ENCODE measurements around the gene RAP2A. TPM values are rescaled to one million over a fixed set of nuclear protein-coding genes. Genes with fewer than 3 reads are reported as not detected.

The RAP2A gene
- total and polyA plus RNA-seq, 9 of the 15 experiments (the other 6 are each of a cell fraction or from before 2014, with no cell fraction given): 1.8 to 11.7 (median 5.6) TPM

DNA sequence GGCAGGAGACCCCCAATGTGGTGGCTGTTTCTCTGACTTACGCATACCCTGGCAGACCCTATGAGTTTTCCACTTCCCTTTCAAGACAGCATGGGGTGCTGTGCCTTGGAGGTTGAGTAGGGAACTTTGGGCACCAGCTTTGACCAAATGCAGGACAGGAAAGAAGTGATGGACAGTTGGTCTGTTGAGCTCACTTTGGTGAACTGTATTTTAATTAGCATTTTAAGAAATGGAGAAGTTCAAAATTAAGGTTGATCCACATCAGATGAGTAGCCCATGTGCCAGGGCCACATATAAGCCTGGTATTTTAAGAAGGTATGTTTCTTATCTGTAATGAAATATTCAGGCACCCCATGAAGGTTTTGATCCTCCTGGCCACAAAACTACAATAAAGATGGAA, 46.1 kb upstream of the RAP2A start:
- Histone ChIP-seq H4K20me1 (replicated peaks; ENCODE audit: control insufficient read depth, insufficient read depth, low read length) (no peaks in the 10 kb centered on the region), H3K4me2 (ENCODE audit: insufficient read depth, low read length) (no peak overlapping the region), H3K4me3 (no peak overlapping the region), H3K9ac (ENCODE audit: insufficient read depth in 1 of 2, low read depth in 2 of 2, low read length in 2 of 2) (no peak overlapping the region), H3K9me3 (replicated peaks; ENCODE audit: control insufficient read depth, insufficient read depth, low read depth, low read length) (no peaks in the 10 kb centered on the region), H3K27ac (ENCODE audit: extremely low read depth, low read depth, low read length) (no peak overlapping the region), H3K9me1 (ENCODE audit: control insufficient read depth, insufficient read depth, low read length) (no peaks in the 10 kb centered on the region), H2AFZ (ENCODE audit: low read depth, low read length) (no peak overlapping the region), H3K27me3 (ENCODE audit: control insufficient read depth in 2 of 2, insufficient read depth in 2 of 2, low read length in 2 of 2) (no peaks in the 10 kb centered on the region), H3K36me3 (ENCODE audit: control insufficient read depth, insufficient read depth, low read length) (peaks cover 3% of the 10 kb centered on the region; the same call in 1 of the 3 replicates), H3K4me1 (replicated peaks in 1 of 2; ENCODE audit: control insufficient read depth in 2 of 2, insufficient read depth in 2 of 2, low read length in 2 of 2) (no peaks in the 10 kb centered on the region), H3K79me2 (ENCODE audit: control insufficient read depth, insufficient read depth, low read length) (no peaks in the 10 kb centered on the region; the same call in 2 of the 3 replicates)
- 100% methylated on average over 1 of the region's 1 CpG for WGBS (ENCODE audit: insufficient coverage, low coverage, missing lambda C conversion rate)
- ATAC-seq (no peak), DNase-seq (ENCODE audit: extremely low read depth in 1 of 4, low spot score in 3 of 4) (no peak), FAIRE-seq (no peak)
- in situ Hi-C loops (cut with MboI): no loop called here
- POLR2A ChIA-PET: no interaction called here
- BruUV-seq (replicated peaks): no TSS peak
- TF ChIP-seq, protein P1, sequence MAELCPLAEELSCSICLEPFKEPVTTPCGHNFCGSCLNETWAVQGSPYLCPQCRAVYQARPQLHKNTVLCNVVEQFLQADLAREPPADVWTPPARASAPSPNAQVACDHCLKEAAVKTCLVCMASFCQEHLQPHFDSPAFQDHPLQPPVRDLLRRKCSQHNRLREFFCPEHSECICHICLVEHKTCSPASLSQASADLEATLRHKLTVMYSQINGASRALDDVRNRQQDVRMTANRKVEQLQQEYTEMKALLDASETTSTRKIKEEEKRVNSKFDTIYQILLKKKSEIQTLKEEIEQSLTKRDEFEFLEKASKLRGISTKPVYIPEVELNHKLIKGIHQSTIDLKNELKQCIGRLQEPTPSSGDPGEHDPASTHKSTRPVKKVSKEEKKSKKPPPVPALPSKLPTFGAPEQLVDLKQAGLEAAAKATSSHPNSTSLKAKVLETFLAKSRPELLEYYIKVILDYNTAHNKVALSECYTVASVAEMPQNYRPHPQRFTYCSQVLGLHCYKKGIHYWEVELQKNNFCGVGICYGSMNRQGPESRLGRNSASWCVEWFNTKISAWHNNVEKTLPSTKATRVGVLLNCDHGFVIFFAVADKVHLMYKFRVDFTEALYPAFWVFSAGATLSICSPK (IDR thresholded peaks at IDR 0.05; ENCODE audit: borderline replicate concordance): no peak
- TF ChIP-seq, protein P2, sequence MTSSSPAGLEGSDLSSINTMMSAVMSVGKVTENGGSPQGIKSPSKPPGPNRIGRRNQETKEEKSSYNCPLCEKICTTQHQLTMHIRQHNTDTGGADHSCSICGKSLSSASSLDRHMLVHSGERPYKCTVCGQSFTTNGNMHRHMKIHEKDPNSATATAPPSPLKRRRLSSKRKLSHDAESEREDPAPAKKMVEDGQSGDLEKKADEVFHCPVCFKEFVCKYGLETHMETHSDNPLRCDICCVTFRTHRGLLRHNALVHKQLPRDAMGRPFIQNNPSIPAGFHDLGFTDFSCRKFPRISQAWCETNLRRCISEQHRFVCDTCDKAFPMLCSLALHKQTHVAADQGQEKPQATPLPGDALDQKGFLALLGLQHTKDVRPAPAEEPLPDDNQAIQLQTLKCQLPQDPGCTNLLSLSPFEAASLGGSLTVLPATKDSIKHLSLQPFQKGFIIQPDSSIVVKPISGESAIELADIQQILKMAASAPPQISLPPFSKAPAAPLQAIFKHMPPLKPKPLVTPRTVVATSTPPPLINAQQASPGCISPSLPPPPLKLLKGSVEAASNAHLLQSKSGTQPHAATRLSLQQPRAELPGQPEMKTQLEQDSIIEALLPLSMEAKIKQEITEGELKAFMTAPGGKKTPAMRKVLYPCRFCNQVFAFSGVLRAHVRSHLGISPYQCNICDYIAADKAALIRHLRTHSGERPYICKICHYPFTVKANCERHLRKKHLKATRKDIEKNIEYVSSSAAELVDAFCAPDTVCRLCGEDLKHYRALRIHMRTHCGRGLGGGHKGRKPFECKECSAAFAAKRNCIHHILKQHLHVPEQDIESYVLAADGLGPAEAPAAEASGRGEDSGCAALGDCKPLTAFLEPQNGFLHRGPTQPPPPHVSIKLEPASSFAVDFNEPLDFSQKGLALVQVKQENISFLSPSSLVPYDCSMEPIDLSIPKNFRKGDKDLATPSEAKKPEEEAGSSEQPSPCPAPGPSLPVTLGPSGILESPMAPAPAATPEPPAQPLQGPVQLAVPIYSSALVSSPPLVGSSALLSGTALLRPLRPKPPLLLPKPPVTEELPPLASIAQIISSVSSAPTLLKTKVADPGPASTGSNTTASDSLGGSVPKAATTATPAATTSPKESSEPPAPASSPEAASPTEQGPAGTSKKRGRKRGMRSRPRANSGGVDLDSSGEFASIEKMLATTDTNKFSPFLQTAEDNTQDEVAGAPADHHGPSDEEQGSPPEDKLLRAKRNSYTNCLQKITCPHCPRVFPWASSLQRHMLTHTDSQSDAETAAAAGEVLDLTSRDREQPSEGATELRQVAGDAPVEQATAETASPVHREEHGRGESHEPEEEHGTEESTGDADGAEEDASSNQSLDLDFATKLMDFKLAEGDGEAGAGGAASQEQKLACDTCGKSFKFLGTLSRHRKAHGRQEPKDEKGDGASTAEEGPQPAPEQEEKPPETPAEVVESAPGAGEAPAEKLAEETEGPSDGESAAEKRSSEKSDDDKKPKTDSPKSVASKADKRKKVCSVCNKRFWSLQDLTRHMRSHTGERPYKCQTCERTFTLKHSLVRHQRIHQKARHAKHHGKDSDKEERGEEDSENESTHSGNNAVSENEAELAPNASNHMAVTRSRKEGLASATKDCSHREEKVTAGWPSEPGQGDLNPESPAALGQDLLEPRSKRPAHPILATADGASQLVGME (CRISPR knock-in tag; IDR thresholded peaks at IDR 0.05): no peak
- no peak for TF ChIP-seq MTA1 (IDR thresholded peaks at IDR 0.05; ENCODE audit: borderline replicate concordance)
- TF ChIP-seq FOXK2 (conservative IDR thresholded peaks at IDR 0.05 in 1 of 2, IDR thresholded peaks at IDR 0.05 in 1 of 2; ENCODE audit: low read depth in 2 of 2): no peak
- intact Hi-C loops (cut with micrococcal nuclease): no loop called here
- CTCF ChIA-PET (ENCODE audit: low intra/inter-chr PET ratio): no interaction called here
